ENCODE results near the gene AKNA.

AKNA gene

GRCh38 chr9:114303977-114304376, 83.8 kb downstream of the AKNA start:
- H3K4me3 ChIP-seq (ENCODE audit: low read depth, low read length) = no peak overlapping the region
- DNase-seq (ENCODE audit: low read depth) = no peak
- no peak for TF ChIP-seq CTCF (IDR thresholded peaks at IDR 0.05; ENCODE audit: insufficient read depth, low read depth, low read length, missing control alignments)

GRCh38 chr9:114303571-114303970, 84.2 kb downstream of the AKNA start:
- no peak for DNase-seq (ENCODE audit: low read depth)
- H3K4me3 ChIP-seq (ENCODE audit: low read depth, low read length) = no peak overlapping the region
- TF ChIP-seq CTCF (IDR thresholded peaks at IDR 0.05; ENCODE audit: insufficient read depth, low read depth, low read length, missing control alignments) = no peak

GRCh38 chr9:114302727-114303126, 85.1 kb downstream of the AKNA start:
- TF ChIP-seq CTCF (IDR thresholded peaks at IDR 0.05; ENCODE audit: insufficient read depth, low read depth, low read length, missing control alignments) = no peak
- no peak overlapping the region for H3K4me3 ChIP-seq (ENCODE audit: low read depth, low read length)
- DNase-seq (ENCODE audit: low read depth) = no peak

GRCh38 chr9:114301798-114302565, 85.8 kb downstream of the AKNA start:
- no peak for DNase-seq (ENCODE audit: low read depth)
- TF ChIP-seq CTCF (IDR thresholded peaks at IDR 0.05; ENCODE audit: insufficient read depth, low read depth, low read length, missing control alignments) = no peak
- no peak overlapping the region for H3K4me3 ChIP-seq (ENCODE audit: low read depth, low read length)

GRCh38 chr9:114300846-114301797, 86.7 kb downstream of the AKNA start:
- no peak for DNase-seq (ENCODE audit: low read depth)
- no peak for TF ChIP-seq CTCF (IDR thresholded peaks at IDR 0.05; ENCODE audit: insufficient read depth, low read depth, low read length, missing control alignments)

GRCh38 chr9:114300153-114300845, 87.5 kb downstream of the AKNA start:
- no peak for TF ChIP-seq CTCF (IDR thresholded peaks at IDR 0.05; ENCODE audit: insufficient read depth, low read depth, low read length, missing control alignments)
- H3K4me3 ChIP-seq (ENCODE audit: low read depth, low read length) = no peak overlapping the region

More at GRCh38 chr9:114300846-114301797, 86.7 kb downstream of the AKNA start:
- no peak overlapping the region for H3K4me3 ChIP-seq (ENCODE audit: low read depth, low read length)

More at GRCh38 chr9:114300153-114300845, 87.5 kb downstream of the AKNA start:
- no peak for DNase-seq (ENCODE audit: low read depth)

All from GM12865 (cell line).